GM18508 (cell line): Measurements from ENCODE around the gene FBLN1.

Source experiments
- ATAC-seq: cut with Tn5 transposase; IDR thresholded peaks from one replicate; pipeline ENCODE4 v1.9.1; 2021; ENCODE audit warnings: moderate number of reproducible peaks; ENCODE audit not compliant: insufficient read depth, unreplicated experiment

Gene FBLN1

DNA sequence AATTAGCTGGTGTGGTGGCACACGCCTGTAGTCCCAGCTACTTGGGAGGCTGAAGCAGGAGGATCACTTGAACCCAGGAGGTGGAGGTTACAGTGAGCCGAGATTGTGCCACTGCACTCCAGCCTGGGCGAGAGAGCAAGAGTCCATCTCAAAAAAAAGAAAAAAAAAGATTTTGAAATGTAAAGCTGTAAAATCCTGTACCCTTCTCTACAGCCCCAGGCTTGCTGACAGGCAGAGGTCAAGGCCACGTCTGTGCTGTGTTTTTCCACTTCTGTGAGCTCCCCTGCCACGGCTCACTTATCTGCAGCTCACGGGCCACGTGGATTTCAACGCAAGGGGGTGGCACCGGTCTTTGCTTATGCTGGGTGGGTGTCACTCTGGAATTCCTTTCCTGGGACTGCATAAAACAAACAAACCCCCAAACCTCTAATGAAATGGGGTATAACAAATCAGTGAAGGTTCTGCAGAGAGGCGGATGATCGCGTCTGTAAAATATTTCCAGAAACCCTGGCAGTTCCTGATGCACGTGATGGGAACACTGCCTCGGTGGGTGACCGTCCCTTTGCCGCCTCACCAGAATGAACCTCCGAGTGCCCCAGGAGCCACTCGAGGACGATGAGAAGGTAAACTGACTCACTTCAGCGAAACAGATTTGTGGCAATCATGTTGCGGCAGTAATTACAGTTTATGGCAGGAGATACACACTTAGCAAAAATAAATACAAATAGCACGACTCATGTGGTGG is 125.0 kb downstream of the FBLN1 start:
- no peak for ATAC-seq

DNA sequence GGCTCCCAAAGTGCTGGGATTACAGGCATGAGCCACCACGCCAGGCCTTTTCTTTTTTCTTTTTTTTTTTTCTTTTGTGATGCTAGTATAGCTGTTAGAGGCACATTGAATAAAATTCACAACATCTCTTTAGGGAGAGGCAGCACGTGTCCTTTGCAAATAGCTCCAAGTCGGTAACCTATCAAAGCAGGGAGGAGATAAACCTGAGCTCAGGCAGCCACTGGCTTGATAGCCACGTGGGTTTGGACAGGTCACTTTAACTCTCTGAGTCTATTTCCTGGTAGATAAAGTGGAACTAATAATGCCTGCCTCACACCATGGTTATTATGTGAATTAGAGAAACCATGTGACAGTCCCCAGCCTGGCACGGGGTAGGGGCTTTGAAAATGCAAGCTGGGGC is 125.8 kb downstream of the FBLN1 start:
- no peak for ATAC-seq

DNA sequence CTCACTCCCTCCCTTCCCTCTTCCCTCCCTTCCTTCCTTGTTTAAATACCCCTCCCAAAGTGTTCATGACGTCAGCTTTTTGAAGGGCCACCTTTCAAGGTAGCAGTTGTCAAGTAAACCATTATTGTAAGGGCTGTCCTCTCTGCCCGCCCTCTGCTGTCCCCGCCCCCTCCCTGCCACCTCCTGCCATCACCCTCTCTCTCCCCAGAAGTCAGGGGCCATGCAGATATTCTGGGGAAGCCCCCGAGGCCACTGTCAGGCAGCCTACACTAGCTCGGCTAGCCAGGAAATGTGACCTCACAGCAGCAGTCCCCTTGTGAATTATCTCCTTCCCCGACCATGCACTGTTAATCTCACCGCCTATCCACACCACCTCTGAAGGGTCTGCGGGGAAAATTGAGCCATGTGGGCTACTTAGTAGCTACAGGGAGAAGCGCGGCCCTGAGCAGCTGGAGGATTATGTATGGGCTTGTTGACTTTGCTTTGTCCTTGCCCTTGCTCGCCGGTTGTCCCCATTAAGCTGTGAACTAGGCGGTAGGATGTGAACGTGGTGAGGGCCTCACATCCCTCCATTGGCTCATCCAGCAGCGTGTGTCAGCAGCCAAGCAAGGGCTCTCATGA is 126.9 kb downstream of the FBLN1 start:
- ATAC-seq = no peak

DNA sequence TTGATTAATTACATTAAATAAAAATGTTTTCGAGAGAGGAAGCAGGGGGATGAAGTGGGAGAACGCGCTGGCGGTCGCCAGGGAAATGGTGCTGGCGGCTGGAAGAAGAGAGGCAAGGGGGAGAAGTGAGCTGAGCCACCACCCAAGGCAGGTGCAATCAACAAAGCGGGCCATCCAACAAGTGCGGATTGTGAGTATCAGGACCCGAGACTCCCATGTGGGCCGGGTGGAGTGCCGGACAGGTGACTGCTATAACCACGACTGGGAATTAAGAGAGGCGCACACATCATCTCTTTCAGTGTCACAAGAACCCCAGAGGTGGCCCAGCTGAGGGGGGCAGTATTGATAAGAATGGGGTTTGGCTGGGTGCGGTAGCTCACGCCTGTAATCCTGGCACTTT is 127.8 kb downstream of the FBLN1 start:
- ATAC-seq = no peak

DNA sequence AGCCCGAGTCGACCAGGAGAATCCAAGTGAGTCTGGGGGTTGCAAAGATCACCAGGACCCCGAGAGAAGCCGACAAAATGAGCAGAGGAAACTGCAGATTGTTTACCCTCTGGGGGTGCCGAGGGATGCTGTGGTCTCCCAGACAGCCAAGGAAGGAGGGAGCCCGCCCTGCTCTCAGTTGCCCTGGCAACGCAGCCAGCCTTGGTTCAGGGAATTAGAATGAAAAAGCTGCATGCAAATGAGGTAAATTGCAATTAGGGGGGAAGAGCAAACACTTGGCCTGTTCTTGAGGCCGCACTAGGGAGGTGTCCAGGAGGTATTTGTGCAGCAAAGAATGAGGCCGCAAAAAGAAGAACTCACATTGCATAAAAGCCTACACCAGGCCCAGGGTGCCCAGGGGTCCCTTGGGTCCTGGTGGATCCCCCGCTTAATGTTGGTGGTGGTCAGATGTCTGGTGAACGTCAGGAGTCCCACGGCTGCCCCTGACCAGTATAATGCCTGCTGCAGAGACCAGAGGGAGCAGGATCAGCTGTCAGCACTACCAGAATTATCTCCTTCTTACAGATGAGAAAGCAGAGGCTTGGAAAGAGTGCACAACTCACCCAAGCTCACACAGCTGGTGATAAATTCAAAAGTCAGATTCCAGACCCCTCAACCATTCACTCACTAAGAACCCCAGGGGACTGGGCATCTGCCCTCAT is 128.6 kb downstream of the FBLN1 start:
- no peak for ATAC-seq

DNA sequence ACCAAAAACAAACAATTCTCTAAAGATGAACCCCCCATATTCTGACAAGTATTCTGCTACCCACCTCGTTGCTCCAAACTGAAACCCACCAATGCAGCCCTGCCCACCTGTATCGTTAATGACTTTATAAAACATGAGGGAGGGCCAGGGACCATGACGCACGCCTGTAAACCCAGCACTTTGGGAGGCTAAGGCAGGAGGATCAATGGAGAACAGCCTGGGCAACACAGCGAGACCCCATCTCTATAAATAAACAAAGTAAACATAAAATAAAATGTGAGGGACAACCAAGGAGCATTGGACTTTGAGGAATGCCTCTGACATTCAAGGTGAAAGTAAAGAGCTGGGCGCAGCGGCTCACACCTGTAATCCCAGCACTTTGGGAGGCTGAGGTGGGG is 129.2 kb downstream of the FBLN1 start:
- ATAC-seq = no peak

DNA sequence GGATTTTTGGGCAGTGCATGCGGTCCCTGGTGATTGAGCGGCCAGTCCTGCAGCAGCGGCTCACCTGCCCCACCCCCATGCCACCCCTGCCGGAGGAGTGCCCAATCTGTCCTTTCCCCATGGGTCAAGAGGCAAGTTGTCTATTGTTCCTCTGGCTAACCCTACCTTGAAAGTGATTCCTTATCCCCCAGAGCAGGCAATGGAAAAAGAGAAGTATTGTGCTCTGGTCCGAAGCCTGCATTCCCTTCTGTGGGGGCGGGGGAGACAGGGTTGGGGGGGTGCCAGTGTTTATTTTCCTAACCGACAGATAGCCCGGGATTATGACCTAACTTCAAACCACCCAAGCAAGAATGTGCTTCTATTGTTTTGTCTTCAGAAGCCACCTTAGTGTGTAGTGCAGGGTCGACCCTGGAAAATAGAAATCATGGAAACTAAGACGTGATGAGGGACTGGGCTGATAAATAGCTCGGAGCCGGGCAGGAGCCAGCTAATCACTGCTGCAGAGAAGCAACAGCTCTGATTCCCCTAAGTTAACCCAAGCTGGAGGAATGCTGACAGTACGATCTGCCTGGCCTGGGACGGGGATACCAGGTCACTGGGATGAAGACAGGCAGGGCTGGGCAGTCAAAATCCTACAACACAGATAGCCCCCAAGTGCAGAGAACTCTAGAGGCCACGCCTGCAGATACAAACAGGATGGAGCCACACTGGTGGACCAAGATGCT is 130.3 kb downstream of the FBLN1 start:
- no peak for ATAC-seq

DNA sequence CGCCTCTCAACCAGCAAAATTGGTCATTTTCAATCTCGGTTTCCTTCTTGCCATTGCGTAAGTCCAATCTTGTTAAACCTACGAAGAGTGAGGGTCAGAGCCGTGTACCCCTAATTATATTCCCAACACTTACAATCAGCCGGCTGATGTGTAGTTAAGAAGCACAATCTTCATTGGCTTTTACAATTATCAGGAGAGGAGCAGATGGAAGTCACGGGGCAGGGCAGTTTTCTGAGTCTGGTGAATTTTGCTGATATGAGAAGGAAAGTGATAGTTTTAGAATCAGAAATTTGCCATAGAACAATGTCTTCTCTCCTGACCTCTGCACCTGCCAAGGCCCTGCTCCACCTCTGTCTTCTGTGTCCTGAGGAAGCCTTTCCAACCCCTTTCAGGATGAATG is 134.0 kb downstream of the FBLN1 start:
- ATAC-seq = no peak

DNA sequence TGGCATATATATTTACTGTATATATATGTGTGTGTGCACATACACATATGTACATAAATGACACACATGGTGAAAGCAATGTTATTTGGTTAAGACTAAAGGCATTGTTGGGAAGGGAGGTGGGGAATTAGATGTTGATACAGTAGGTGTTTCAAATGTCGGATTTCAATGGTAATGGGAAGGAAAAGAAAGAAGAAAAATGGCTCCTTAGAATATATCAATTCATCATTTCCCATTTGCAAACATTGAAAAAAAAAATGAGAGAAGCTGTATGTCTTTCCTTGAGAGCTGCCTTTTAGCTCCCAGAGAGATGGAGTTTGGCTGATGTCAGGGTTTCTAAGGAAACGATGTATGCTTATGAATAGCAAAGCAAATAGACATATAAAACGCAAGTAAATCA is 135.5 kb downstream of the FBLN1 start:
- ATAC-seq = no peak

DNA sequence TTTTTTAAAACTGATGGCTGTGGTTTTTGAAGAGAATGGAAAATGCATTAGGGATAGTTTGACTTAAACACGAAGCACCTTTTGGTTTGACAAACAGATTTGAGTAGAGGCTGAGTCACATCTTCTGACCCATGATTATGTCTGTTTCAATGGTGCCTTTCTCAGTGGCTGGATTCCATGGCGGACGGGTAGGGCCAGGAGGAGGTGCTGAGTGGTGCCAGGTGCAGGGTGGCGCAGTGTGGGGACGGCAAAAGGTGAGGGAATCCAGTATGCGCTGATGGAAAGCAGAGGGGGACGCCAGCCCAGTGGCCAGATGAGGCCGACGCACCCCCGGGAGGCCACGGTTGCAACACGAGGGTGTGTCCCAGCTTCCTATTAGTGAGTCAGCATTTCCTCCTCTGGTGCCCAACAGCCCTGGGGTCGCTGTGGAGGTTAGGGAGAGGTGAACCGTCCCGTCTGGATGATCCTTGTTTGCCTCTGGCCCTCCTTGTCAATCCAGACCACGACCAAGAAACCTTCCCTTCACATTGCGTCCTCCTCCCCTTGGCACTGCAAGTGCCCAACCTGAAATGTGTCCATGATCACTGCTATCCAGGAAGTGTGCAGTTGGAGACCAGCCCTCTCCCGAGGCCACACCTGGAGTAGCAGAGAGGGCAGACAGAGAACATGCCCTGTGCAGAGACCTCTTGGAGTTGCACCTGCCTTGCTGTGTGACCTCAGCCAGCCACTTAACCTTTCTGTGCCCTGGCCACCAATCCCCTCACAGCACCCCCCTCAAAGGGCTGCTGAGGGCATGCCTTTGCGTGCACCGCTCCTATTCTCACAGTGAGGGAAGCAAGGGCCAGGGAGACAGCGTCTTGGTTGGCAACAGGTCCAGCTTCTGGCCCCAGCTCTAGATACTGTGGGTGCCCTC is 136.4 kb downstream of the FBLN1 start:
- ATAC-seq = no peak

DNA sequence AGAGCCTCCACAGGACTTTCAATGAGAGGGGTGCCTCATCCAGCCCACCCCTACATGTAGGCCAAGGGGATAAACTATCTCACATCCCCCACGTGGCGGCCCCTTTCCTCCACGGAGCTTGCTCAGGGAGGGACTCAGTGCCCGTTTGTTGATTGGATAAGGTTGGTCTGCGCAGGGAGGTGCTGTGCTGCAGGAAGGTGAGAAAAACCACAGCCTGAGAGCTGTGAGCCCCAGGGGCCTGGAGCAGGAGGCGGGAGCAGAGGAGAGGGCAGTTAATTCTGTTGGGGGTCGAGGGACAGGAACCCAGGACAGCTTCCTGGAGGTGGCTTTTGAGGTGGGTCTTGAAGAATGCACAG is 137.0 kb downstream of the FBLN1 start:
- ATAC-seq = no peak

DNA sequence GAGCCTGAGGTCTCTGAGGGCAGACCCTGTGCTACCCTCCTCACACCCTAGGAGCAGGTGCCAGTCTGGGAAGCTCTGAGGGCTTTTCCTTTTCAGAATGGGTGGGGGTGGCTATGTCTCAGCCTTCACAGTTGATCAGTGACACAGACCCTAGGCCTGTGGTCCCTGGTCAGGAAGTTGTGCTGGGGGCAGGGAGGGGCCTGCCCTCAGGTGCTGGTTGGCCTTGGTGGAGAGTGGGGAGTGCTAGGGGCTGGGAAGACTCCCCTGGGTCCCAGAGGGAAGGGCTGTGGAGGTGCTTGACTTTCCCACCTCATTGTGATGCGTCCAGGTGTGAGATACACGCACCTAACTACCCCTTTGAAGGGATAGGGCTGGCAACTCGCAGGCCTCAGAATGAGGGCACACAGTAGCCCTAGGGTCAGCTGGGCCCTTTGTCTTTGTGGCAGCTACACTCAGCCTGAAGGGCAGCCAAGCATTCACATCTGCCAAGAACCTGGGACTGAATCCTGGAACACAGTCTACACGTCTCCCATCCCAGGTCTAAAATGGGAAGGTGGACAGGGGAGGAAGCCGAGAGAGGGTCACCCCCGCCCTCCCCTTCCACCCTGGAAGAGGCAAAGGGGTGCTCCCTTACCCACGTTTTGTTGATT is 137.7 kb downstream of the FBLN1 start:
- no peak for ATAC-seq

DNA sequence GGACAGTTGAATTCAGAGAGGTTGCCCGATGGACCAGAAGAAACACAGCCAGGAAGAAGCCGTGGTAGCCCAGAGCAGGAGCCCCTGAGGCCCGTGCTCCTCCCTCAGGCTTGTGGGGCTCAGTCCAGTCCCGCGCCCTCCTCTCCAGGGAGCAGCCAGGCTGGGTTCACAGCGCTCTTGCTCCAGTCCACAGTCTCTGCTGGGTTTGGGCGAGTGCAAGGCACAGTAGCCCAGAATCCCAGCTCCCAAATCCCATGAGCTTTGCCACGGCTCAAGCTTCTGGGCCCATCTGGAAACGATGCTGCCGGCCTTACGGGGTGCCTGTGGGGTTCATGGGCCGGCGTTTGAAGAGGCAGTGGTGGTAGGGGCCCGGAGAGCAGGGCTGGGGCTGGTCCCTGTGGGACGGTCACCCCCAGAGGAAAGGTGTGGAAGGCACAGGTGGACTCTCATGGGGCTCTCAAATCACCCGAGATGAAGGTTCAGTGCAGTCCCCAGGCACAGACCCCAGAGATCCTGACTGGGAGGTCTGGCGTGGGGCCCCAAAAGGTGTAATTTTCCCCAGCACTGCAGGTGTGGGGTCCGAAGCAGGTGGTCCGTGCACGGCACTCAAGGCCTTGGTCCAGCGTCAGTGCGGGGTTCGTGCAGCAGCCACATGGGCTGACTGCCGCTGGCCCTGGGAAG is 138.4 kb downstream of the FBLN1 start:
- ATAC-seq = no peak

DNA sequence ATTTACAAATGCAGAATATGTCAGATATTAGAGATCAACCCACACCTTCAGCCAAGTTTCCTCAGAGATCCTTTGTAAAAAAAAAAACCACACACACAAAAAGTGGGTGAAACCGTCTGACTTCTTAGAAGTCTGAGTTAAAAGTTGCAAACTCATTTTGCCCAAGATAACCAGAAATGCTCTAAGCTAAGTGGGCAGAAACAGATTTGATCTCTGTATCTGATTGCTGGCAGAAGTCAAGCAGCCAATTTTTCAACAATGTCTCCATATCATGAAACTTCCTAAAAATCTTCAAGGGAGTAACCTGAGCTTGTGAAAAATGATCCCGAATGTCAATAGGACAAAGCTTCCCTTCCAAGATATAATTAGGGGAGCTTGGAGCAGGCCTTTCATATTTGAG is 140.3 kb downstream of the FBLN1 start:
- no peak for ATAC-seq

DNA sequence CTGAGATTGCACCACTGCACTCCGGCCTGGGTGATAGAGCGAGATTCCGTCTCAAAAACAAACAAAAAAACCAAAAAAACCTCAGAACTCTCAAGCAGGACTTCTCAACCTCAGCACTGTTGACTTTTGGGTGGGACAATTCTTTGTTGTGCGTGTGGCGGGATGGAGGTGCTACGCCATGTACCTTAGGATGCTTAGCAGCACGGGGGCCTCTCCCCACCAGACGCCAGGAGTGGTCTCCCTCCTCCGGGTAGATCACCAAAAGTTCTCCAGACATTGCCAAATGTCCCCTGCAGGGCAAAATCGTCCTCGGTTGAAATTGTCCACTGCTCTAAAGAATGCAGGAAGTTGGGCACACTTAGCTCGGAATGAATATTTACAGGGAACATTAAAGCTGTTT is 142.0 kb downstream of the FBLN1 start:
- no peak for ATAC-seq

DNA sequence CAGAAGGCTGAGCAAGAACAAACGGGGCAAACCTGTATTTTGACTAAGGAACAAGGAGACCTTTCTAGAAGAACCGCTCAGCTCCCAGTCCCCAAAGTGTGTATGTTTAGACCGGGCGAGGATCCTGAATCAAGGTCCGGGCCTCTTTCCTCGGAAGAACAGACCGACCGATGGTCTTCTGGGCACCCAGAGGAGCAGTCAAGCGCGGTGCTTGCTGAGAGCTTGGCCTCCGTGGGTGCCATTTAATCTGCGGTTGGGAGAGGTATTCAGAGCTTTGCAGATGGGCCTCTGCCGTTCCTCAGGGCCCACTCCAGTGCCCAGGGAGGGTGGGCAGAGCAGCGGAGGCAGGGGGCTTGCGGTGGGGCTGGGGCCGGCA is 142.5 kb downstream of the FBLN1 start:
- ATAC-seq = no peak

DNA sequence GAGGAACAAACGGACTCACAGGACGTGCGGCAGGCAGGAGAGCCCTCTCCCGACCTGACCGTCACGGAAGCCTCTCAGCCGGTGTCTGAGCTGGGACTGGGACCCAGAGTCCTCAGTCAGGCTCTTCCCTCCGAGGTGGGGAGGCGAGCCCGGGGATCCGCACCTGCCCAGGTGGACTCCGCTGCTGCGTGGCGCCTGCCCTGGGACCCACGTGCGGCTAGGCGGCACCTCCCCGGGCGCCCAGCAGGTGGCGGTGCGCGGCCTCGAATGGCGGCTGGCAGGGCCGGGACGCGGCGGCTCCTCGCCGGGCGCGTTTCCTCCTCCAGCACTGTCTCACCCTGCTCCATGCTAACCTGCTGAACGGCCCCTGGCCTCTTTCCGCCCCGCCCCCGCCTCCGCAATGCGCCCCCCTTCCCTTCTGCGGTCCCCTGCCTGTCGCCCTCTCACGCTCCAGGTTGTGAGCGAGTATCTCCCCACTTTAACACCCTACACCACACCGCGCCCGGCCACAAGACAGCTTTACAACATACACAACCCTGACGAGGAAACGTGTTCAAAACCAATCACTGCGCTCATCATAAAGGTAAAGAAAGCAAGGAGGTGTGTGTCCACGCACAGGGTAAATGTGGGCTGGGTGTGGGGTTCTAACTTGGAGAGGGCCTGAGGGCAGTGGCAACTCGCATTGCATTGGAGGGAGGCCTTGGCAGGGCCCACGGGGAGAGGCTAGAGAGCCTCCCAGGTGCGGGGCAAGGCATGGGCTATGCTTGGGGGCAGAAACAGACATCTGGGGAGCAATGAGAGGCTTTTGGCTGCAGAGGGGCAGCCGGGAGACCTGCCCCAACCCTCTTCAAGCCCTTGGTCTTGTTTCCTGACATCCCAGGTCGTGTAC is 143.1 kb downstream of the FBLN1 start:
- no peak for ATAC-seq

DNA sequence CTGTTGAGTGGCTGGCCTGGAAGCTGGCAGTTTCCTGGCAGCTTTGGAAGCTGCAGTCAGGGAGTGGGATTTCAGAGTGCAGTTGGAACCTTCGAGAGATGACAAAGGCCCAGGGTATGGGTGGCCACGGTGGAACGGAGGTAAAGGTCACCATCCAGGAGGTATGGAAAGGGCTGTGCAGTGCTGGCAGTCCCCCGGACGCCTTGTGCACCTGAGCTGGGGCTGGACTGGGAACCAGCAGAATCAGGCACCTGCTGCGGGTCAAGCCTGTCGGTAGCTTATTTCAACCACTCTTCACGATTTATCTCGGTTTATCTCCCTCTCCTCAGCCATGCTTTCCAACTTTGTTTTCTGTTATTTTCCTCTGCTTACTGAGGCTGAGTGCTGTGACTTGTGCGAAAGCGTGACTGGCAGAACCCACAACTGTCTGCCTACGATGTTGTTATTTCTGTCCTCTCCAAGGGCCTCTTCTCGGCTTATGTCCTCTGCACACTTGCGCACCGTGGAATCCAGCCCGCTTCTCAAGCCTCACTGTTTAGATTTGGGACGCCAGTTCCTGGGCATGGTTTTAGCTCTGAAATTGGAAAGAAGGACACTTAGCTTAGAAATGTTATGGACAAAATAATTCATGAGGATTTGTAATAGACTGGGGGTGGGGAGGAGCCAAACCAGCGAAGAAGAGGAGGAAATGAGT is 145.0 kb downstream of the FBLN1 start:
- no peak for ATAC-seq
